IMR-90 (cell line): Measurements from ENCODE around the gene EPHA6.

ENCODE experiments used
- BHLHE40 ChIP-seq: fragments of 150-350 bp; IDR thresholded peaks from 2 replicates; pipeline ENCODE4 v1.6.1; 2016; ENCODE audit warnings: mild to moderate bottlenecking, low read depth, low read length
- CHD1 ChIP-seq: IDR thresholded peaks from 2 replicates; pipeline ENCODE4 v1.6.1; 2012; ENCODE audit warnings: low read depth, low read length, improper control_type of control experiment
- ELK1 ChIP-seq: fragments of 150-350 bp; IDR thresholded peaks from 2 replicates; pipeline ENCODE4 v1.6.1; 2016; ENCODE audit warnings: low read depth, mild to moderate bottlenecking, low read length, moderate library complexity, borderline replicate concordance
- MAZ ChIP-seq: IDR thresholded peaks from 2 replicates; pipeline ENCODE4 v1.6.1; 2012; ENCODE audit warnings: low read depth, mild to moderate bottlenecking, low read length, improper control_type of control experiment, moderate library complexity, borderline replicate concordance
- MXI1 ChIP-seq: IDR thresholded peaks from 2 replicates; pipeline ENCODE4 v1.6.1; 2012; ENCODE audit warnings: low read depth, mild to moderate bottlenecking, low read length, moderate library complexity, borderline replicate concordance
- POLR2A ChIP-seq: IDR thresholded peaks from 2 replicates; pipeline ENCODE4 v1.6.1; 2012; ENCODE audit warnings: mild to moderate bottlenecking, low read depth, low read length
- RAD21 ChIP-seq: IDR thresholded peaks from 2 replicates; pipeline ENCODE4 v1.6.1; 2012; ENCODE audit warnings: low read length, improper control_type of control experiment
- RCOR1 ChIP-seq: IDR thresholded peaks from 2 replicates; pipeline ENCODE4 v1.6.1; 2012; ENCODE audit warnings: mild to moderate bottlenecking, low read length, improper control_type of control experiment; ENCODE audit not compliant: insufficient replicate concordance
- SMC3 ChIP-seq: fragments of 150-350 bp; IDR thresholded peaks from 2 replicates; pipeline ENCODE4 v1.6.1; 2016; ENCODE audit warnings: low read depth, mild to moderate bottlenecking, antibody characterized with exemption, low read length, moderate library complexity
- TF ChIP-seq, protein P1 (sequence below): conservative IDR thresholded peaks from 2 replicates; pipeline ENCODE4 v1.5.1; 2012; ENCODE audit warnings: mild to moderate bottlenecking, low read depth, low read length, improper control_type of control experiment
- TF ChIP-seq, protein P2 (sequence below): fragments of 150-350 bp; IDR thresholded peaks from 2 replicates; pipeline ENCODE4 v1.6.1; 2017; ENCODE audit warnings: mild to moderate bottlenecking, antibody characterized with exemption, low read length, low read depth

DNA sequence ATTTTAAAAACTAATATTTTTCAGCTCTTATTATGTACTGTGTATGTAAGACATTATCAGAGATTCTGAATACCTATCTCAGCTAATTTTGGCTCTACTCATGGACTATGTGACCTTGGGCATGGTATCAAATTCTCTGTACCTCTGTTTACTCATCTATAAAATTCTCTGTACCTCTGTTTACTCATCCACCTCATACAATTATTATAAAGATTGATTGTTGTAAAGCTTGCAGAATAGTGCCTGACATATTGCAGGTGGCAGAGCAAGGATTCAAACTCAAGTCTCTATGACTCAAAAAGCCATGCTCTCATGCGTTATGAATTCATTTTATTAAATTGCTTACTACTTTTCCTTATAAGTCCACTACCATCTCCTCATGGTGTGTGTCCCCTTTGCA, 798.2 kb downstream of the EPHA6 start:
- no peak for TF ChIP-seq SMC3
- no peak for TF ChIP-seq POLR2A
- no peak for TF ChIP-seq BHLHE40
- TF ChIP-seq, protein P1, sequence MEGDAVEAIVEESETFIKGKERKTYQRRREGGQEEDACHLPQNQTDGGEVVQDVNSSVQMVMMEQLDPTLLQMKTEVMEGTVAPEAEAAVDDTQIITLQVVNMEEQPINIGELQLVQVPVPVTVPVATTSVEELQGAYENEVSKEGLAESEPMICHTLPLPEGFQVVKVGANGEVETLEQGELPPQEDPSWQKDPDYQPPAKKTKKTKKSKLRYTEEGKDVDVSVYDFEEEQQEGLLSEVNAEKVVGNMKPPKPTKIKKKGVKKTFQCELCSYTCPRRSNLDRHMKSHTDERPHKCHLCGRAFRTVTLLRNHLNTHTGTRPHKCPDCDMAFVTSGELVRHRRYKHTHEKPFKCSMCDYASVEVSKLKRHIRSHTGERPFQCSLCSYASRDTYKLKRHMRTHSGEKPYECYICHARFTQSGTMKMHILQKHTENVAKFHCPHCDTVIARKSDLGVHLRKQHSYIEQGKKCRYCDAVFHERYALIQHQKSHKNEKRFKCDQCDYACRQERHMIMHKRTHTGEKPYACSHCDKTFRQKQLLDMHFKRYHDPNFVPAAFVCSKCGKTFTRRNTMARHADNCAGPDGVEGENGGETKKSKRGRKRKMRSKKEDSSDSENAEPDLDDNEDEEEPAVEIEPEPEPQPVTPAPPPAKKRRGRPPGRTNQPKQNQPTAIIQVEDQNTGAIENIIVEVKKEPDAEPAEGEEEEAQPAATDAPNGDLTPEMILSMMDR: no peak
- no peak for TF ChIP-seq MXI1
- no peak for TF ChIP-seq RAD21
- no peak for TF ChIP-seq RCOR1
- TF ChIP-seq, protein P2, sequence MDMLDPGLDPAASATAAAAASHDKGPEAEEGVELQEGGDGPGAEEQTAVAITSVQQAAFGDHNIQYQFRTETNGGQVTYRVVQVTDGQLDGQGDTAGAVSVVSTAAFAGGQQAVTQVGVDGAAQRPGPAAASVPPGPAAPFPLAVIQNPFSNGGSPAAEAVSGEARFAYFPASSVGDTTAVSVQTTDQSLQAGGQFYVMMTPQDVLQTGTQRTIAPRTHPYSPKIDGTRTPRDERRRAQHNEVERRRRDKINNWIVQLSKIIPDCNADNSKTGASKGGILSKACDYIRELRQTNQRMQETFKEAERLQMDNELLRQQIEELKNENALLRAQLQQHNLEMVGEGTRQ: no peak
- TF ChIP-seq MAZ: no peak
- no peak for TF ChIP-seq ELK1
- TF ChIP-seq CHD1: no peak
